ENCODE data around the gene VSIR.

DNA sequence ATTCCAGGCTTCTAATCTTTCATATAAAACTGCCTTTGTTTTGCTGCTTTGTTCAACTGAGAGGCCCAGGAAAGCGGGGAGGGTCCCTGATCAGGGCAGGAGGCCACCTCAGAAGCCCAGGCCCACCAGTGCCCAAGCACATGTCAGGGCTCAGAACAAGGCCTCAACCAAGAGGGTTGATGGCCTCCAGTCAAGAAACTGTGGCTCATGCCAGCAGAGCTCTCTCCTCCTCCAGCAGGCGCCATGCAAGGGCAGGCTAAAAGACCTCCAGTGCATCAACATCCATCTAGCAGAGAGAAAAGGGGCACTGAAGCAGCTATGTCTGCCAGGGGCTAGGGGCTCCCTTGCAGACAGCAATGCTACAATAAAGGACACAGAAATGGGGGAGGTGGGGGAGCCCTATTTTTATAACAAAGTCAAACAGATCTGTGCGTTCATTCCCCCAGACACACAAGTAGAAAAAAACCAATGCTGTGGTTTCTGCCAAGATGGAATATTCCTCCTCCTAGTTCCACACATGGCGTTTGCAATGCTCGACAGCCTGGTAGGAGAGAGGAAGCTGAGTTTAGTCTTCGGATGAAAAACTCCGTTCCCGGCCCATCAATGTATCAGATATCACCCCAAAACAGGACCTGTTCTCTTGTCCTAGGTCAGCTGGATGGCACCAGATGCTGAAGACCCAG, 43.8 kb upstream of the VSIR start:
- TF ChIP-seq CTCF (IDR thresholded peaks at IDR 0.05) (no peak), POLR2A (IDR thresholded peaks at IDR 0.05) (no peak), EP300 (IDR thresholded peaks at IDR 0.05) (no peak), POLR2AphosphoS5 (IDR thresholded peaks at IDR 0.05) (no peak)
